Activated T-cell treated with anti-CD3 and anti-CD28 coated beads for 1 hour (primary cell): Measurements from ENCODE around the gene R3HDM2.
"Not testable (repeated sequence)": the region's sequence is repeated elsewhere in the genome, so short reads cannot be mapped to it uniquely, and the experiment has no call there.

Source experiments
- DNase-seq: peaks from one replicate; pipeline ENCODE4 v3.0.0-alpha.2; 2020; ENCODE audit warnings: low read depth

The R3HDM2 gene

DNA sequence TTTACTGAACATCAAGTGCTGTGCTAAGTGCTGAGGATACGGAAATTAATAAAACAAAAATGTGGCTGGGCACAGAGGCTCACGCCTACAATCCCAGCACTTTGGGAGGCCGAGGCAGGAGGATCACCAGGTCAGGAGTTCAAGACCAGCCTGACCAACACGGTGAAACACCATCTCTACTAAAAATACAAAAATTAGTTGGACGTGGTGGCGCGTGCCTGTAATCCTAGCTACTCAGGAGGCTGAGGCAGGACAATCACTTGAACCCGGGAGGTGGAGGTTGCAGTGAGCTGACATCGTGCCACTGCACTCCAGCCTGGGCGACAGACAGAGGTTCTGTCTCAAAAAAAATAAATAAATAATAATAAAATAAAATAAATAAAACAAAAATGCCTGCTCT is 3.9 kb downstream of the R3HDM2 start:
- DNase-seq = not testable (repeated sequence)

DNA sequence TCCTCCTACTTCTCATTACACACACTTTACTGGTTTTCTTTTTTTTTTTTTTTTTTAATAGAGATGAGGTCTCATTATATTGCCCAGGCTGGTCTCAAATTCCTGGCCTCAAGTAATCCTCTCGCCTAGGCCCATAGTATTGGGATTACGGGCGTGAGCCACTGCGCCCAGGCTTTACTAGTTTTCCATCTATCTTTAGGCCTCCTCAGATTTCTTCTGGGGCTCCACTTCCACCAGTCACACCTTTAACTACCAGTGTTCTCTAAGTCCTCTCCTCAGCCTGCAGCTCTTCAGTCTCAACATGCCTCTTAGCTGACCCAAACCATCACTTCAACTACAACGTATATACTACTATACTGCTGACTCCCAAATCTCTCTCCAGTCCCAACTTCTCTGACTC is 10.4 kb downstream of the R3HDM2 start:
- no peak for DNase-seq

DNA sequence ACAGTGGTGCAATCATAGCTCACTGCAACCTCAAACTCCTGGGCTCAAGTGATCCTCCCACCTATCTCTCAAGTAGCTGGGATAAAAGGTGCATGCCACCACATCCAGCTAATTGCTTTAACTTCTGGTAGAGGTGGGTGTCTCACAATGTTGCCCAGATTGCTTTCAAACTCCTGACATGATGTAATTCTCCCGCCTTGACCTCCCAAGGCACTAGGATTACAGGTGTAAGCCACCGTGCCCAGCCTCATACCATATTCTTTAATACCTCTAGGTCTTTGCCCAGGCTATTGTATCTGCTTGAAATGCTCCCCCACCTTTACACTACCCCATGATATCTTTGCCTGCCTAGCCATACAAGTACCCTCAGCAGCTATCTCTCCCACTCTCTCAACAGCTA is 11.3 kb downstream of the R3HDM2 start:
- no peak for DNase-seq

DNA sequence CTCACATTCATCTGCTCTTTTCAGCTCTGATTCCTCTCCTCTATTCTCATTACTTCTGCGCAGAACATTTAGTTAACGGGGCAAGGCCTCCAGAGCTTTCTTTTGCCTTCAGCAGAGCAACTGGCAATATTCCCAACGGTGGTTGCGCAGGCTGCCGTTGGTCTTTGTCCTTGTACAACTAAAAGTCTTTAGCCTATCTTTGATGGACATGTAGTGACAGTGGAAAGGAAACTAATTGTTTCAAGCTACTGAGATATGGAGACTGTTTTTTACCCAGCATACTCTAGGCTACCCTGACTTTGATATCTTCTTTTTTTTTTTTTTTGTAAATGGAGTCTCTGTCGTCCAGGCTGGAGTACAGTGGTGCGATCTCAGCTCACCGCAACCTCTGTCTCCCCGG is 12.6 kb downstream of the R3HDM2 start:
- DNase-seq = no peak

DNA sequence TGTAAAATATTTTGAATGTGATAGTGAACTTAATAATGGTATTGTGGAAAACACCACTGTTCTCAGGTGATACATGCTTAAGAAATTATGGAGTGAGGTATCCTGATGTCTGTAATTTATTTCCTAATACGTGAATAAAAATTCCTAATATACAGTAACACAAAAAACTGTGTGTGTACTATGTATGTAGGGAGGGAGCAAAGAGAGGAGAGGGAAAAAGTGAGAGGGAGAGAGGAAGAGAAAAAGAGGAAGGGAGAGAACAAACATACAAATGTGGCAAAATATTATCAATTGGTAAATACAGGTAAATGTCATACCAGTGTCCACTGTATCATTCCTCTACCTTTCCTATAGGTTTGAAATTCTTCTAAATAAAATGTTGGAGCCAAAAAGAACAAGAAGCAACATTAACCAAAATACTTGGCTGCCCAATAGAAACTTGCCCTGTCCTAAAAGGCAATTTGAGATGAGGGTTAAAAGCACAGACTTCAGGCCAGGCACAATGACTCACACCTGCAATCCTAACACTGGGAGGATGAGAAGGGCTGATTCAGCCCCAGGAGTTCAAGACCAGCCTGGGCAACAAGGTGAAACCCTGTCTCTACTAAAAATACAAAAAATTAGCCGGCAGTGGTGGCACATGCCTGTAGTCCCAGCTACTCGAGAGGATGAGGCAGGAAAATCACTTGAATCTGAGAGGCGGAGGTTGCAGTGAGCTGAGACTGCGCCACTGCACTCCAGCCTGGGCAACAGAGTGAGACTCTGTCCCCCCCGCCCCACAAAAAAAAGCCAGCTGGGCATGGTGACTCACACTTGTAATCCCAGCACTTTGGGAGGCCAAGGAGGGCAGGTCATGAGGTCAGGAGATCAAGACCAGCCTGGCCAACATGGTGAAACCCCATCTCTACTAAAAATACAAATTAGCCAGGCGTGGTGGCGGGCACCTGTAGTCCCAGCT is 14.5 kb downstream of the R3HDM2 start:
- DNase-seq = no peak

DNA sequence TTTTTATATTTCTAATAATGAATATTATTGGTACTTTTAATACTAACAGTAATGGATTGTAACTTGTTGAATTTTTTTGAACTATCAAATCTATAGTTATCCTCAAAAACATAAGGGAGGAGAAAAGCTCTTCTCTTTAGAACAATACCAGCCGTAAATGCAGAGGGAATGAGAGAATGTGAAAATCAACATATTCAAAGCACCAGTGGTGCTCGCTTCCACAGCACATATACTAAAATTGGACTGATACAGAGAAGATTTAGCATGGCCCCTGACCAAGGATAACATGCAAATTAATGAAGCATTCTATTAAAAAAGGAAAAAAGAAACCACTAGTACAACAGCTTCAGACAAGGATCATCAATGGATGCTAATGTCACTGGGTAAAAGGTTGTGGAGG is 15.8 kb downstream of the R3HDM2 start:
- no peak for DNase-seq

DNA sequence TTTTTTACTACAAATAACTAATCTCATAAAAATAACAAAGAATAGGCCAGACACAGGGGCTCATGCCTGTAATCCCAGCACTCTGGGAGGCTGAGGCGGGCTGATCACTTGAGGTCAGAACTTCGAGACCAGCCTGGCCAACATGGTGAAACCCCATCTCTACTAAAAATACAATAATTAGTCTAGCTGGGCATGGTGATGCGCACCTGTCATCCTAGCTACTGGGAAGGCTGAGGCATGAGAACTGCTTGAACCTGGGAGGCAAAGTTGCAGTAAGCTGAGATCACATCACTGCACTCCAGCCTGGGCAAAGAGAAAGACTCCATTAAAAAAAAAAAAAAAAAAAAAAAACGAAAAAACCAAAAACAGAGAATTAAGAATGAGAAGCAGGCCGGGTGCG is 16.7 kb downstream of the R3HDM2 start:
- not testable (repeated sequence) for DNase-seq

DNA sequence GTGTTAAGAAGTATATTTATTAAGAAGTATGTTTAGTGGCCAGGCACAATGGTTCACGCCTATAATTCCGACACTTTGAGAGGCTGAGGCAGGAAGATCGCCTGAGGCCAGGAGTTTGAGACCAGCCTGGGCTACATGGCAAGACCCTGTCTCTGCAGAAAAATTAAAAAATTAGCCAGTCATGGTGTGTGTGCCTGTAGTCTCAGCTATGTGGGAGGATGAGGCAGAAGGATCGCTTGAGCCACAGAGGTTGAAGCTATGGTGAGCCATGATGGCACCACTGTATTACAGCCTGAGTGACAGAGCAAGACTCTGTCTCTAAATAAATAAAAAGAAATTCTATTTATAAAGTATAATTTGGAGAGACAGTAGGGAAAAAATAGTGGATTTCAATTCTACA is 20.3 kb downstream of the R3HDM2 start:
- no peak for DNase-seq

DNA sequence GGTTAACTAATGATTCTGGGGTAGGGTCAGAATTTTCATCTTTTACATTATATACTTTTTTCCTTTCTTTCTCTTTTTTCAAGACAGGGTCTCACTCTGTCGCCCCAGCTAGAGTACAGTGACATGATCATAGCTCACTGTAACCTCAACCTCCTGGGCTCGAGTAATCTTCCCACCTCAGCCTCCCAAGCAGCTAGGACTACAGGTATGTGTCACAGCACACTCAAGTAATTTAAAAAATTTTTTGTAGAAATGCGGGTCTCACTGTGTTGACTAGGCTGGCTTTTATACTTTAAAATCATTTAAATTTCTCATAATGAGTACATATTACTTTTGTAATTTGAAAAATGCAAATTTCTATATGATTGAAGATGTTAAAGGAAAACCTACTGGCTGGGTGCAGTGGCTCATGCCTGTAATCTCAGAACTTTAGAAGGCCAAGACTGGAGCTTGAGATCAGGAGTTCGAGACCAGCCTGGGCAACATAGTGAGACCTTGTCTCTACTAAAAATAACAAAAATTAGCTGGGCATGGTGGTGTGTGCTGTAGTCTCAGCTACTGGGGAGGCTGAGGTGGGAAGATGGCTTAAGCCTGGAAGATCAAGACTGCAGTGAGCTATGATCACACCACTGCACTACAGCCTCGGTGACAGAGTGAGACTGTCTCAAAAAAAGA is 25.7 kb downstream of the R3HDM2 start:
- DNase-seq = no peak

DNA sequence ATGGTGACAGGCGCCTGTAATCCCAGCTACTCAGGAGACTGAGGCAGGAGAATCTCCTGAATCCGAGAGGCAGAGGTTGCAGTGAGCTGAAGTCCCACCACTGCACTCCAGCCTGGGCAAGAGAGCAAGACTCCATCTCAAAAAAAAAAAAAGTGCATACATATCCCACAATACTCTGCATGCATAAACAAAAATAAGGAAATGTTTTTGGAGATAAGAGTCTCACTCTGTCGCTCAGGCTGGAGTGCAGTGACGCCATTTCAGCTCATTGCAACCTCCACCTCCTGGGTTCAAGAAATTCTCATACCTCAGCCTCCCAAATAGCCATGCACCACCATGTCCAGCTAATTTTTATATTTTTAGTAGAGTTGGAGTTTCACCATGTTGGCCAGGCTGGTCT is 28.7 kb downstream of the R3HDM2 start:
- not testable (repeated sequence) for DNase-seq

DNA sequence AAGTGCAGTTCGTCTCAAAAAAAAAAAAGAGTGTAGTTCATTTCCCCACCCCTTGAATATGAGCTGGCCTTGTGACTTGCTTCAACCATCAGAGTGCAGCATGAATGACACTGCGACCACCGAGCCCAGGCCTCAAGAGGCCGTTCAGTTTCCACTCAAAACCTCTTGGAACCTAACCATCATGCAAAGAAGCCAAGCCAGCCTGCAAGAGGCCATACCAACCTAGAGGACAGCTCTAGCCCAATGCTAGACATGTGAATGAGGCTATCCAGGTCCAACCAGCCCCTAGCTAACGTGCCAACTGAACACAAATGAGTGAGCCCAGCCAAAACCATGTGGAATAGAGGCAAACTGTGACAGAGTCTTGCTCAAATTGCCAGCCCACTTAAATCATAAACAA is 29.7 kb downstream of the R3HDM2 start:
- DNase-seq = no peak

DNA sequence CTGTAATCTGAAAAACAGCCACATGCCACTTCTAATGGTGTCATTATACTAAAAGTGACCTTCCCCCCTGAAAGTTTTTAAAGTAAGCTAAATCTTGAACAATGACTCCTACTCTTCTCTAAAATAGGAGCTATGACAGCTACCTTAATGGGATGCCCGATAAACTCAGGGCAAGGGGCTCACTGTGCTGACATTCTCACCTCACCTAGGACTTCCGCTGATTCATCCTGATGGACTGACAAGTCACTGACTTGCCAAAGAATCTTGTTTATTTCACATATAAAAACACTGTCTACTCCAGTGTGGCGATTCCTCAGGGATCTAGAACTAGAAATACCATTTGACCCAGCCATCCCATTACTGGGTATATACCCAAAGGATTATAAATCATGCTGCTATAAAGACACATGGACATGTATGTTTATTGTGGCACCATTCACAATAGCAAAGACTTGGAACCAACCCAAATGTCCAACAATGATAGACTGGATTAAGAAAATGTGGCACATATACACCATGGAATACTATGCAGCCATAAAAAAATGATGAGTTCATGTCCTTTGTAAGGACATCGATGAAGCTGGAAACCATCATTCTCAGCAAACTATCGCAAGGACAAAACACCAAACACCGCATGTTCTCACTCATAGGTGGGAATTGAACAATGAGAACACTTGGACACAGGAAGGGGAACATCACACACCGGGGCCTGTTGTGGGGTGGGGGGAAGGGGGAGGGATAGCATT is 31.0 kb downstream of the R3HDM2 start:
- not testable (repeated sequence) for DNase-seq

DNA sequence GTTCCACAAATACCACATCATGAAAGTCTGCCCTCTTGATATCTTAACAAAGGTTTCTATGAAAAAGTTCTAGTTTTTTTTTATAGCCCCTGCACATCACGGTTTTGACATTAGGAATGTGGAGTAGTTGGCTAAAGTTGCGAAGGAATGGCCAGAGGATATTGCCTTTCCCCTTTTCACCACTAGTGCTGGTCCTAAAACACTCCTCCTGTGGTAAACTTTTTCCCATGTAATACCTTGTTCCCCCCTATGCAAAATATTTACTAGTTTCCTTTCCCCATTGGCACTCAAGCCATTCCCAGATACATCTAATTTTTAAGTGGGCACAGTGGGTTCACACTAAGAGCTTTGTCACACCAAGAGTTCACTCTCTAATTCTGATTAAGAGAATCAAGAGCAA is 33.4 kb downstream of the R3HDM2 start:
- no peak for DNase-seq

DNA sequence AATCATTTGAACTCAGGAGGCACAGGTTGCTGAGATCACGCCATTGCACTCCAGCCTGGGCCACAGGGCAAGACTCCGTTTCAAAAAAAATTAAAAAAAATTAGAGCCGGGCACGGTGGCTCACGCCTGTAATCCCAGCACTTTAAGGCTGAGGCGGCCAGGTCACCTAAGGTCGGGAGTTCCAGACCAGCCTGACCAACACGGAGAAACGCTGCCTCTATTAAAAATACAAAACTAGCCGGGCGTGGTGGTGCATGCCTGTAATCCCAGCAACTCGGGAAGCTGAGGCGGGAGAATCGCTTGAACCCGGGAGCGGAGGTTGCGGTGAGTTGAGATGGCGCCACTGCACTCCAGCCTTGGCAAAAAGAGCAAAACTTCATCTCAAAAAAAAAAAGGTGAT is 35.7 kb downstream of the R3HDM2 start:
- no peak for DNase-seq

DNA sequence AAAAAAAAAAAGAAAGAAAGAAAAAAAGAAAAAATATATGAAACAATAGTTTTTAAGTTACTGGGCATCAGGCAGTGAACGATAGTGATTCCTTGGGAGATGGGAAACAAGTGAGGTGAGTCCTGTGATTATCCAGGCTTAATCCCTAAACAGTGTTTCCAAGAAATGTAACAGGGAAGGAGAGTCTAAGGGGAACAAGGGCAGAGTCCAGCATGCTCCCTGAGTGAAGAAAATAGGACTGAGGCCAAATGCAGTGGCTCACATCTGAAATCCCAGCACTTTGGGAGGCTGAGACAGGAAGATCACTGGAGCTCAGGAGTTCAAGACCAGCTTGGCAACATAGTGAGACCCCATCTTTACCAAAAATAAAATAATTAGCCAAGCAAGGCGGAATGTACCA is 40.7 kb downstream of the R3HDM2 start:
- no peak for DNase-seq

DNA sequence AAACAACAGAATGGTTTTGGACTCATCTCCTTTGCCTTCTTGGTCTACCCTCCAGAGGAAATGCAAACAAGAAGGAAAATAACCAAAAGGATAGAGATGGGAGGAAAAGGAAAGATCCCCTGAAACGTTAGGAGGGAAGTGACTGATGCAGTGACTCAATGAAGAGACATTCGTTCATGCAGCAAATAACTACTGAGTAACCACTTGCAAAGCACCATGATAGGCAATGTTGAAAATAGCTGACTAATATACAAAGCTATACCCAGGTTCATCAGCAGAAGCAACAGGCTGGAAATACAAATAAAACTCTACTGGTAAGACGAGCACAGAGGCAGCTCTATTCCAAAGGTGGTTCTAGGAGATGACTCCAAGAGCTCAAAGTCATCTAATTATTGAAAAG is 41.8 kb downstream of the R3HDM2 start:
- no peak for DNase-seq

DNA sequence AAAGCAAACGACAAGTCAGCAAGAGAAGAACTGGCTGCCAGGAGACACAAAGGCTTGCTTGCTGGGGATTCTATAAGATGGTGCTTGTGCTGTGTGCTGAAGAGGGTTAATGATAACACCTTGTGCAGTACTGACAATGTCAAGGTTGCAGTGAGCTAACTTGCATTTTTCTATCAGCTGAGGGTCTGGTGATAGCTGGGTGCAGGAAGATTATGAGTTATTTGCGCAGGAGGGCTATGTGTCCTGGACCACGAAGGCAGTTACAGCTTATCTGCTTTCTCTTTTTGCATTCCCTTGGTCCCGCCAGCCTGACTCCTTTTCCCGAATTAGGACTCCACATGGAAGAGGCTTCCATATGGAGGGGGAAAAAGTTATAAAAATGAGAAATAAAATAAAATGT is 42.4 kb downstream of the R3HDM2 start:
- no peak for DNase-seq

DNA sequence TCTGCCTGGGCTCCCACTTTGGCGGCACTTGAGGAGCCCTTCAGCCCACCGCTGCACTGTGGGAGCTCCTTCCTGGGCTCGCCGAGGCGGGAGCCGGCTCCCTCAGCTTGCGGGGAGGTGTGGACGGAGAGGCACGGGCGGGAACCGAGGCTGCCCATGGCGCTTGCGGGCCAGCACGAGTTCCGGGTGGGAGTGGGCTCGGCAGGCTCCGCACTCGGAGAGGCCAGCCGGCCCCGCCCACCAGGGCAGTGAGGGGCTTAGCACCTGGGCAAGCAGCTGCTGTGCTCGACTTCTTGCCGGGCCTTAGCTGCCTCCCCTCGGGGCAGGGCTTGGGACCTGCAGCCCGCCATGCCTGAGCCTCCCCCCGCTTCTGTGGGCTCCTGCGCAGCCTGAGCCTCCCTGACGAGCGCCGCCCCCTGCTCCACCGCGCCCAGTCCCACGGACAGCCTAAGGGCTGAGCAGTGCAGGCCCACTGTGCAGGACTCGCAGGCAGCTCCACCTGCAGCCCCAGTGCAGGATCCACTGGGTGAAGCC is 44.6 kb downstream of the R3HDM2 start:
- no peak for DNase-seq

DNA sequence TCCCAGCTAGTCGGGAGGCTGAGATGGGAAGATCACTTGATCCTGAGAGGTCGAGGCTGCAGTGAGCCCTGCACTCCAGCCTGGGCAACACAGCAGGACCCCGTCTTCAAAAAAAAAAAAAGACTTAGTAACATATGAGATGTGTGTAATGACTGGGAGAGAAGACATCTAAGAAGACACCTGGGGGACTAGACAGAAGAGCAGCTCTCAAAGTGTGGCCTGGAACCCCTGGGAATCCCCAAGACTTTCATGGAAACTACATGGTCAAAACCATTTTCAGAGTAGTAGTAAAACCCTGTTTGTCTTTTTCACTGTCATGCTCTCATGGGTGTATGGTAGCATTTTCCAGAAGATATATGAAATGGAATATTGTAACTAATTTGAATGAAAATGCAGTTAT is 45.3 kb downstream of the R3HDM2 start:
- DNase-seq = no peak

DNA sequence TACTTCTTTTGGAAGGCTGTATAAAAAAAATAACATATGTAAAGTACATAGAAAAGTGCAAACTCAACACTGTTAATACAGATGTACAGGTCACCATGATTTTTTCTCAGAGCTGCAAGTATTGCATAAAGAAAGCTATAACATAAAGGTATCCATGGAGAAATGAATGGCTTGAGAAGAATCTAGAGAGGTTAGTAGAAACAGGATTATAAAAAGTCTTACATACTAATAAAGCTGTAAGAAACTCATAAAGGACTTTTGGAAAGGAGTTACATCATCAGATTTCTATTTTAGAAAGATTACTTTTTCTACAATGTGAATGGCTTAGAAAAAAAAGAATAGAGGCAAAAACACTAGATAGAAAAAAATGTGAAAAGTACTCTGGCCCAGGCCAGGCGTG is 46.4 kb downstream of the R3HDM2 start:
- no peak for DNase-seq

DNA sequence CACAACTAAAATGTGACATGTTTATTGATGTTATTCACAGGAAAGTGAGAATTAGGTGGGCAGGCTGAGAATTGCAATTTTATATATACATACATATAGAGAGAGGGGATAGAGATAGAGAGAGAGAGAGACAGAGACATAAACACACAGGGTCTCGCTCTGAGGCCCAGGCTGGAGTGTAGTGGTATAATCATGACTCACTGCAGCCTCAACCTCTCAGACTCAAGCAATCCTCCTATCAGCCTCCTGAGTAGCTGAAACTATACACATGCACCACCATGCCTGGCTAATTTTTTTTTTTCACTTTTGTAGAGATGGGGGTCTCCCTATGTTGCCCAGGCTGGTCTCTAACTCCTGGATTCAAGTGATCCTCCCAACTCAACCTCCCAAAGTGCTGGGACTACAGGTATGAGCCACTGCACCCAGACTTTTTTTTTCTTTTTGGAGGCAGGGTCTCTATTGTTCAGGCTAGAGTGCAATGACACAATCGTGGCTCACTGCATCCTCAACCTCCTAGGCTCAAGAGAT is 49.1 kb downstream of the R3HDM2 start:
- DNase-seq = no peak

DNA sequence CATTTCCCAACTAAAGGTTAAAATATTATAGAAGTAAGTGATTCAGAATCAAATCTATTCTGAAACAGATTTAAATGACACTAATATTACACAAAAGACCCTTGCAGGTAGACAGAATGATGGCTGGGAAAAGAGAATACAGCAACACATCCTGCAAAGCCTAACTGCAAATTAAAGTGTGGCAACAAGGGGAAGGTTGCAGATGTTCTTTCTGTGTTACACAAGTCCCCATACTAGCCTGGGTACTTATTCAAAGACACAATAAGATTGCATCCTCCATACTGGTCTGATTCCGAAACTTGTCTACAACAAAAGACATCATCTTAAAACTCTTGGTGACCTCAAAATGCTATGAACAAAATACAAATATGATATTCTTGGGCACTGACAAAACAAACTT is 50.5 kb downstream of the R3HDM2 start:
- DNase-seq = no peak
